Parathyroid adenoma (tissue), 2 donors: ENCODE results near the gene SPAG16.

Experiments
- H2AFZ ChIP-seq: fragments of 300-600 bp; sonication (generic); one replicate; pipeline ENCODE4 v1.7.0; 2017; ENCODE audit warnings: antibody characterized with exemption, mild to moderate bottlenecking
- H3K27ac ChIP-seq: fragments of 300-600 bp; sonication (generic); one replicate; pipeline ENCODE4 v1.7.0; 2017
- H3K27me3 ChIP-seq: fragments of 300-600 bp; sonication (generic); one replicate; pipeline ENCODE4 v1.7.0; 2017; ENCODE audit warnings: low read length; ENCODE audit not compliant: control insufficient read depth, insufficient read depth
- H3K36me3 ChIP-seq: fragments of 300-600 bp; sonication (generic); one replicate; pipeline ENCODE4 v1.7.0; 2017; ENCODE audit warnings: low read length; ENCODE audit not compliant: control insufficient read depth, insufficient read depth
- H3K4me1 ChIP-seq: fragments of 300-600 bp; sonication (generic); one replicate; pipeline ENCODE4 v1.7.0; 2017; ENCODE audit warnings: control low read depth
- H3K4me2 ChIP-seq: fragments of 300-600 bp; sonication (generic); one replicate; pipeline ENCODE4 v1.7.0; 2017; ENCODE audit warnings: low read length
- H3K4me3 ChIP-seq: fragments of 300-600 bp; sonication (generic); one replicate; pipeline ENCODE4 v1.7.0; 2017; ENCODE audit warnings: low read depth, low read length
- H3K79me2 ChIP-seq: fragments of 300-600 bp; sonication (generic); one replicate; pipeline ENCODE4 v1.7.0; 2017; ENCODE audit warnings: control low read depth
- H3K9ac ChIP-seq: fragments of 300-600 bp; sonication (generic); one replicate; pipeline ENCODE4 v1.7.0; 2017; ENCODE audit warnings: mild to moderate bottlenecking
- H3K9me3 ChIP-seq: fragments of 300-600 bp; sonication (generic); one replicate; pipeline ENCODE4 v1.7.0; 2017; ENCODE audit warnings: low read length; ENCODE audit not compliant: control insufficient read depth
- CTCF ChIP-seq: fragments of 300-600 bp; sonication (generic); IDR thresholded peaks from one replicate; pipeline ENCODE4 v1.7.0; 2017; ENCODE audit warnings: antibody characterized with exemption, mild to moderate bottlenecking
- donor health status: primary hyperparathyroidism.

The SPAG16 gene

GRCh38 chr2:214104219-214104618 lies 820.0 kb downstream of the SPAG16 start:
- H3K4me3 ChIP-seq, result no peak overlapping the region
- H3K79me2 ChIP-seq, result no peaks in the 10 kb centered on the region
- H3K4me1 ChIP-seq, result peaks cover 3% of the 10 kb centered on the region
- no peak overlapping the region for H3K27ac ChIP-seq
- H2AFZ ChIP-seq, result no peak overlapping the region
- no peaks in the 10 kb centered on the region for H3K36me3 ChIP-seq
- no peak overlapping the region for H3K4me2 ChIP-seq
- no peak overlapping the region for H3K9ac ChIP-seq
- no peaks in the 10 kb centered on the region for H3K27me3 ChIP-seq
- no peak for TF ChIP-seq CTCF
- no peaks in the 10 kb centered on the region for H3K9me3 ChIP-seq

- TF ChIP-seq CTCF, result no peak
- H3K4me1 ChIP-seq, result peaks cover 3% of the 10 kb centered on the region
- no peak overlapping the region for H3K27ac ChIP-seq
- no peaks in the 10 kb centered on the region for H3K27me3 ChIP-seq
- H3K4me3 ChIP-seq, result no peak overlapping the region
- H3K36me3 ChIP-seq, result no peaks in the 10 kb centered on the region
- H3K79me2 ChIP-seq, result no peaks in the 10 kb centered on the region
- no peak overlapping the region for H3K4me2 ChIP-seq
- no peaks in the 10 kb centered on the region for H3K9me3 ChIP-seq
- no peak overlapping the region for H3K9ac ChIP-seq
- no peak overlapping the region for H2AFZ ChIP-seq
These were observed 820.7 kb downstream of the SPAG16 start for GRCh38 chr2:214104967-214105366.

GRCh38 chr2:214107726-214108125 lies 823.5 kb downstream of the SPAG16 start:
- Histone ChIP-seq H3K27me3 (no peaks in the 10 kb centered on the region), H3K4me2 (no peak overlapping the region), H3K4me1 (peaks cover 3% of the 10 kb centered on the region), H3K27ac (no peak overlapping the region), H3K9ac (no peak overlapping the region), H3K79me2 (no peaks in the 10 kb centered on the region), H3K4me3 (no peak overlapping the region), H2AFZ (no peak overlapping the region), H3K36me3 (no peaks in the 10 kb centered on the region), H3K9me3 (no peaks in the 10 kb centered on the region)
- TF ChIP-seq CTCF, result no peak

GRCh38 chr2:214108598-214108997 lies 824.3 kb downstream of the SPAG16 start:
- TF ChIP-seq CTCF, result no peak
- Histone ChIP-seq H3K27me3 (no peaks in the 10 kb centered on the region), H3K4me2 (no peak overlapping the region), H3K9me3 (no peaks in the 10 kb centered on the region), H2AFZ (no peak overlapping the region), H3K79me2 (no peaks in the 10 kb centered on the region), H3K9ac (no peak overlapping the region), H3K36me3 (no peaks in the 10 kb centered on the region), H3K4me3 (no peak overlapping the region), H3K4me1 (no peaks in the 10 kb centered on the region), H3K27ac (no peak overlapping the region)

GRCh38 chr2:214117054-214117453 lies 832.8 kb downstream of the SPAG16 start:
- Histone ChIP-seq H3K4me2 (no peak overlapping the region), H3K27me3 (no peaks in the 10 kb centered on the region), H3K4me3 (no peak overlapping the region), H3K9ac (no peak overlapping the region), H3K36me3 (no peaks in the 10 kb centered on the region), H3K27ac (no peak overlapping the region), H3K79me2 (no peaks in the 10 kb centered on the region), H3K4me1 (no peaks in the 10 kb centered on the region), H2AFZ (no peak overlapping the region), H3K9me3 (no peaks in the 10 kb centered on the region)
- no peak for TF ChIP-seq CTCF
